Measurements from ENCODE around the gene OTX1.

DNA sequence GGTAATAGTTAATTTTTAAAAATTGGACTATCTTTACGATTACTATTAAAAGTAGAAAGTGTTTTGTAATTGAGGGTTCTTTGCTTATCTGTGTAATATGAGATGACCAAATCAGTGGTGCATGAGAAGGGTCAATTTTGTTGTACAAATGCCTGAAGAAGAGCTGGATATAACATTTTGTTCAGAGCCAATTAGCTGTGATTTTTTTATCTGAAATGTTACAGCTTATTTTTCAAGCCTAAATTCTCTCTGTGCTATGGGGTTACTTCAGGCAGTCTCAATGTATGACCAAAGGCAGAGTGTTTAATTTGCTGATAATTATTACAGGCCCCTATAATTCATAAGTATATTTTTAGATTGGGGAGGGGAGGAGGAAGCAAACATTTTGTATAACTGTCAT lies 41.8 kb downstream of the OTX1 start:
- TF ChIP-seq, protein P1, sequence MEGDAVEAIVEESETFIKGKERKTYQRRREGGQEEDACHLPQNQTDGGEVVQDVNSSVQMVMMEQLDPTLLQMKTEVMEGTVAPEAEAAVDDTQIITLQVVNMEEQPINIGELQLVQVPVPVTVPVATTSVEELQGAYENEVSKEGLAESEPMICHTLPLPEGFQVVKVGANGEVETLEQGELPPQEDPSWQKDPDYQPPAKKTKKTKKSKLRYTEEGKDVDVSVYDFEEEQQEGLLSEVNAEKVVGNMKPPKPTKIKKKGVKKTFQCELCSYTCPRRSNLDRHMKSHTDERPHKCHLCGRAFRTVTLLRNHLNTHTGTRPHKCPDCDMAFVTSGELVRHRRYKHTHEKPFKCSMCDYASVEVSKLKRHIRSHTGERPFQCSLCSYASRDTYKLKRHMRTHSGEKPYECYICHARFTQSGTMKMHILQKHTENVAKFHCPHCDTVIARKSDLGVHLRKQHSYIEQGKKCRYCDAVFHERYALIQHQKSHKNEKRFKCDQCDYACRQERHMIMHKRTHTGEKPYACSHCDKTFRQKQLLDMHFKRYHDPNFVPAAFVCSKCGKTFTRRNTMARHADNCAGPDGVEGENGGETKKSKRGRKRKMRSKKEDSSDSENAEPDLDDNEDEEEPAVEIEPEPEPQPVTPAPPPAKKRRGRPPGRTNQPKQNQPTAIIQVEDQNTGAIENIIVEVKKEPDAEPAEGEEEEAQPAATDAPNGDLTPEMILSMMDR (IDR thresholded peaks at IDR 0.05; ENCODE audit: low read length), result no peak
- TF ChIP-seq EZH2 (IDR thresholded peaks at IDR 0.05; ENCODE audit: borderline replicate concordance, low read length), result no peak

Data from OCI-LY1 (cell line).